ENCODE results near the gene TAOK3. TPM values are rescaled to one million over a fixed set of nuclear protein-coding genes. Genes with fewer than 3 reads are reported as not detected.

TAOK3 gene
- total and polyA plus RNA-seq, 10 of the 15 experiments (the other 5 are each of a cell fraction or from before 2014, with no cell fraction given) = 41.3 to 131 (median 57.8) TPM

DNA sequence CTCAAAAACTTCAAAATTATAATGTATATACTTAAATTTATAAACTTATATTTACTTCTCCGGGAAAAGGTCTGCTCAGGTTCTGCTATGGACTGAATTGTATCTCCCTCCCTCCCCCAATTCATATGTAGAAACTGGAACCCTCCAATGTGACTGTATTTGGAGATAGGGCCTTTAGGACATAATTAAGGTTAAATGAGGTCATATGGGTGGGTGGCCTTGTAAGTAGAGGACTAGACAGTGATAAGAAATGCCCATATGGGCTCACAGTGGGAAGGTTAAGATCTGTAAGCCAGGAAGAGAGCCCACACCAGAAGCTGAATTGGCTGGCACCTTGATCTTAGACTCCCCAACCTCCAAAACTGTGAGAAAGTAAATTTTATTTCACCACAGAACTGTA is 84.5 kb downstream of the TAOK3 start (continued):
- TF ChIP-seq, protein P1, sequence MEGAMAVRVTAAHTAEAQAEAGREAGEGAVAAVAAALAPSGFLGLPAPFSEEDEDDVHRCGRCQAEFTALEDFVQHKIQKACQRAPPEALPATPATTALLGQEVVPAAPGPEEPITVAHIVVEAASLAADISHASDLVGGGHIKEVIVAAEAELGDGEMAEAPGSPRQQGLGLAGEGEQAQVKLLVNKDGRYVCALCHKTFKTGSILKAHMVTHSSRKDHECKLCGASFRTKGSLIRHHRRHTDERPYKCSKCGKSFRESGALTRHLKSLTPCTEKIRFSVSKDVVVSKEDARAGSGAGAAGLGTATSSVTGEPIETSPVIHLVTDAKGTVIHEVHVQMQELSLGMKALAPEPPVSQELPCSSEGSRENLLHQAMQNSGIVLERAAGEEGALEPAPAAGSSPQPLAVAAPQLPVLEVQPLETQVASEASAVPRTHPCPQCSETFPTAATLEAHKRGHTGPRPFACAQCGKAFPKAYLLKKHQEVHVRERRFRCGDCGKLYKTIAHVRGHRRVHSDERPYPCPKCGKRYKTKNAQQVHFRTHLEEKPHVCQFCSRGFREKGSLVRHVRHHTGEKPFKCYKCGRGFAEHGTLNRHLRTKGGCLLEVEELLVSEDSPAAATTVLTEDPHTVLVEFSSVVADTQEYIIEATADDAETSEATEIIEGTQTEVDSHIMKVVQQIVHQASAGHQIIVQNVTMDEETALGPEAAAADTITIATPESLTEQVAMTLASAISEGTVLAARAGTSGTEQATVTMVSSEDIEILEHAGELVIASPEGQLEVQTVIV (IDR thresholded peaks at IDR 0.05; ENCODE audit: borderline replicate concordance, partially characterized antibody) = no peak

DNA sequence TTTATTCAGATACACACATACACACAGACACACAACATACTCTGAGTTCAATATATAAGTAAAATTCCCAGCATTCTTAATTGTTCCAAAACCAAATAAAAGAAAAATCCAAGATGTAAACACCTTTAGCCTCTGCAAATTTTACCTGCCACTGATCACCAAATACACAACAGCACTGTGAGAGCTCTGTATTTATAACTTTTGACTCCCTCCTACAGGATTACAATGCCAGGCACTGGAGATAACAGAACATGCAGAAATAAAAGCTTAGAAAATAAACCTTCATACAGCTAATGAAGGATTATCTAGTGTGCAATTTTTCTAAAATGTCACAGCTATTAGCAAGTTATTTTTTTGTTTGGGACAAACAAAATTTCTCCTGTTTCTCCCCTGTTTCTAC is 85.0 kb downstream of the TAOK3 start:
- FAIRE-seq (no peak), ATAC-seq (no peak), DNase-seq (ENCODE audit: low read depth, low spot score) (no peak)
- no peak overlapping the region for H3K9ac ChIP-seq (ENCODE audit: control insufficient read depth, insufficient read depth, low read length)
- H3K4me3 ChIP-seq = no peak overlapping the region
- BruUV-seq (replicated peaks) = no TSS peak
- ChIA-PET POLR2A (interaction anchor here (0.5 to 0.7 kb wide), 2 partner anchors 21 to 22 kb away, joined by 4 to 7 read pairs; no protein-coding TSS in a partner anchor), SMC1A (ENCODE audit: uncharacterized antibody, unreplicated experiment) (interaction anchor here (0.6 to 1.2 kb wide), 4 partner anchors 9 to 121 kb away, joined by 3 to 4 read pairs (median 3); no protein-coding TSS in a partner anchor), CTCF (no interaction called here), RAD21 (ENCODE audit: unreplicated experiment) (interaction anchor here (0.9 kb wide), 1 partner anchor 51 kb away, joined by 4 read pairs; no protein-coding TSS in a partner anchor)
- in situ Hi-C loops (cut with MboI) = no loop called here
- intact Hi-C loops (cut with micrococcal nuclease; ENCODE audit: unreplicated experiment) = no loop called here
- H3K9me3 ChIP-seq (replicated peaks; ENCODE audit: control insufficient read depth, insufficient read depth, low read length) = no peaks in the 10 kb centered on the region
- peaks cover 0 to 1% of the 10 kb centered on the region in 2 experiments for H3K36me3 ChIP-seq (ENCODE audit: control insufficient read depth in 2 of 2, insufficient read depth in 2 of 2, low read length in 1 of 2)
- H3K4me1 ChIP-seq (ENCODE audit: control insufficient read depth, insufficient read depth, low read length) = no peaks in the 10 kb centered on the region
- no peaks in the 10 kb centered on the region for H3K27me3 ChIP-seq (replicated peaks in 1 of 2; ENCODE audit: control insufficient read depth in 2 of 2, insufficient read depth in 2 of 2, low read length in 1 of 2)
- peaks cover 5% of the 10 kb centered on the region for H3K79me2 ChIP-seq (ENCODE audit: control insufficient read depth, insufficient read depth, low read length)
- no peaks in the 10 kb centered on the region for H4K20me1 ChIP-seq (ENCODE audit: control insufficient read depth, insufficient read depth)
- H3K4me2 ChIP-seq (ENCODE audit: control insufficient read depth, insufficient read depth) = no peak overlapping the region
- no peak overlapping the region for H2AFZ ChIP-seq (ENCODE audit: control insufficient read depth, low read depth, low read length)
- no peak overlapping the region for H3K27ac ChIP-seq (ENCODE audit: control insufficient read depth, insufficient read depth)
- TF ChIP-seq SMARCA5 (IDR thresholded peaks at IDR 0.05) = no peak
- no peak for TF ChIP-seq POLR2AphosphoS5 (IDR thresholded peaks at IDR 0.05; ENCODE audit: low read length)
- no peak for TF ChIP-seq SRF (IDR thresholded peaks at IDR 0.05; ENCODE audit: low read depth in 2 of 2, low read length in 2 of 2)
- TF ChIP-seq WRNIP1 (IDR thresholded peaks at IDR 0.05; ENCODE audit: borderline replicate concordance, low read depth, low read length) = no peak
- TF ChIP-seq RBBP5 (conservative IDR thresholded peaks at IDR 0.05) = no peak
- TF ChIP-seq IRF3 (IDR thresholded peaks at IDR 0.05) = no peak
- TF ChIP-seq RAD51 (IDR thresholded peaks at IDR 0.05) = no peak
- TF ChIP-seq, protein P1 (IDR thresholded peaks at IDR 0.05; ENCODE audit: borderline replicate concordance, partially characterized antibody) = no peak
- TF ChIP-seq RAD21 (IDR thresholded peaks at IDR 0.05; ENCODE audit: insufficient read depth, low read depth, low read length) = no peak
- no peak for TF ChIP-seq HDGF (IDR thresholded peaks at IDR 0.05)
- no peak for TF ChIP-seq ASH2L (IDR thresholded peaks at IDR 0.05; ENCODE audit: borderline replicate concordance, low read depth)
- TF ChIP-seq MTA2 (IDR thresholded peaks at IDR 0.05; ENCODE audit: low read depth) = no peak
- no peak for TF ChIP-seq MEF2A (IDR thresholded peaks at IDR 0.05; ENCODE audit: insufficient read depth, low read depth, low read length)
- no peak for TF ChIP-seq SUZ12 (IDR thresholded peaks at IDR 0.05; ENCODE audit: unreplicated experiment)
- no peak for TF ChIP-seq ATF2 (IDR thresholded peaks at IDR 0.05; ENCODE audit: low read length)
- no peak for TF ChIP-seq CREB1 (IDR thresholded peaks at IDR 0.05; ENCODE audit: low read depth)
- TF ChIP-seq PML (IDR thresholded peaks at IDR 0.05; ENCODE audit: low read length) = no peak
